Gastroesophageal sphincter (tissue), 4 donors: ENCODE data around the gene GRK3. TPM values are rescaled to one million over a fixed set of nuclear protein-coding genes. Genes with fewer than 3 reads are reported as not detected.
"Not testable (repeated sequence)": the region's sequence is repeated elsewhere in the genome, so short reads cannot be mapped to it uniquely, and the experiment has no call there.

Experiments used
- ATAC-seq: fragments of 150-250 bp; one replicate; pipeline ENCODE4 v1.9.1; 2016; ENCODE audit warnings: mild to moderate bottlenecking, moderate library complexity
- H3K27ac ChIP-seq, 4 donors: fragments of 200-600 bp; sonication (generic) in 3 of 4; 1 replicate in 3 of 4; 2 replicates in 1 of 4; pipeline ENCODE4 v1.5.1; 2016 to 2019
- H3K27me3 ChIP-seq: fragments of 200-600 bp; sonication (generic); one replicate; pipeline ENCODE4 v1.5.1; 2019
- H3K36me3 ChIP-seq, 2 donors: fragments of 200-600 bp; sonication (generic); one replicate each; pipeline ENCODE4 v1.5.1; 2019; ENCODE audit warnings: control low read depth in 1 of 2
- H3K4me1 ChIP-seq, 3 donors: fragments of 200-600 bp; sonication (generic); 1 replicate in 2 of 3; 2 replicates in 1 of 3; pipeline ENCODE4 v1.5.1; 2016 to 2019; ENCODE audit warnings: control low read depth in 2 of 3
- H3K4me3 ChIP-seq, 2 donors: fragments of 200-600 bp; sonication (generic); one replicate each; pipeline ENCODE4 v1.5.1; 2019; ENCODE audit warnings: mild to moderate bottlenecking in 1 of 2, moderate library complexity in 1 of 2
- H3K9me3 ChIP-seq, 3 donors: fragments of 200-600 bp; sonication (generic); one replicate each; pipeline ENCODE4 v1.5.1; 2017 to 2019; ENCODE audit warnings: control low read depth in 2 of 3
- EP300 ChIP-seq: sonication (generic); formaldehyde crosslinking; IDR thresholded peaks from one replicate; pipeline ENCODE4 v1.6.1; 2017; ENCODE audit warnings: antibody characterized with exemption, mild to moderate bottlenecking
- POLR2A ChIP-seq, 2 donors: fragments of 450-650 bp; IDR thresholded peaks; one replicate each; pipeline ENCODE4 v1.6.1; 2017; ENCODE audit warnings: antibody characterized with exemption in 2 of 2, mild to moderate bottlenecking in 2 of 2, moderate library complexity in 1 of 2
- POLR2AphosphoS5 ChIP-seq: sonication (generic); formaldehyde crosslinking; IDR thresholded peaks from one replicate; pipeline ENCODE4 v1.6.1; 2017; ENCODE audit warnings: antibody characterized with exemption
- WGBS, 2 donors: methylation state at CpG; one replicate each; pipeline ENCODE4 v1.1.5; 2018; ENCODE audit warnings: low coverage in 1 of 2; 5-methylcytosine and 5-hydroxymethylcytosine counted together
- total RNA-seq, 4 donors: library from RNA; depleted of rRNA; stranded (reverse); fragments of >200 nt; gene quantifications; one replicate each; pipeline ENCODE4 v1.1.0, GENCODE V29; 2016
- TF ChIP-seq, protein P1 (sequence below), 4 experiments: fragments of 200-600 bp in 2 of 4; fragments of 450-650 bp in 2 of 4; sonication (generic) in 1 of 4; IDR thresholded peaks; one replicate each; pipeline ENCODE4 v1.5.1; 2017 to 2019; ENCODE audit warnings: antibody characterized with exemption in 4 of 4, mild to moderate bottlenecking in 2 of 4, moderate library complexity in 2 of 4

Gene GRK3
- total RNA-seq, 4 donors from 2014 or later: 3.9 to 7.8 (median 4.5) TPM

DNA sequence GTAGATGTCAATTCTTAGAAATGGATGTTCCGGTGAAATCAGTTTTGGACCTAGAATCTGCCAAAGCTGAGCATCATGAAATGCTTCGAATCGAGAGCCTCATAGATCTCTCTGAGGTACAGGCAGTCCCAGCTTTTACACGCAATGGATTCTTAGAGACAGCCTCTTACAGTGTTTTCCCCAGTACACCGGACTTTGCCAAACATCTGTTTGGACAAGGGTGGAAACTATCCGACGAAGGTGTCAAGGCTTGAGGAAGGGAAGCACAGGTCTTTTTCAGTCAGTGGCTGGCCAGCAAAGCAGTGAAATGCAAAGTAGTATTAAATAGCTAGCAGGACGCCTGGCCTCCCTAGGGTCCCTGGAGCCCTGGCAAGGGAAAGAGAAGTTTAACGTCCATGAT is 4.9 kb downstream of the GRK3 start:
- no peaks in the 10 kb centered on the region for H3K36me3 ChIP-seq
- no peak for ATAC-seq
- no peaks in the 10 kb centered on the region for H3K27me3 ChIP-seq
- H3K9me3 ChIP-seq: no peaks in the 10 kb centered on the region
- H3K4me1 ChIP-seq: peaks cover 0 to 17% (median 5%) of the 10 kb centered on the region in 3 donors
- TF ChIP-seq, protein P1, sequence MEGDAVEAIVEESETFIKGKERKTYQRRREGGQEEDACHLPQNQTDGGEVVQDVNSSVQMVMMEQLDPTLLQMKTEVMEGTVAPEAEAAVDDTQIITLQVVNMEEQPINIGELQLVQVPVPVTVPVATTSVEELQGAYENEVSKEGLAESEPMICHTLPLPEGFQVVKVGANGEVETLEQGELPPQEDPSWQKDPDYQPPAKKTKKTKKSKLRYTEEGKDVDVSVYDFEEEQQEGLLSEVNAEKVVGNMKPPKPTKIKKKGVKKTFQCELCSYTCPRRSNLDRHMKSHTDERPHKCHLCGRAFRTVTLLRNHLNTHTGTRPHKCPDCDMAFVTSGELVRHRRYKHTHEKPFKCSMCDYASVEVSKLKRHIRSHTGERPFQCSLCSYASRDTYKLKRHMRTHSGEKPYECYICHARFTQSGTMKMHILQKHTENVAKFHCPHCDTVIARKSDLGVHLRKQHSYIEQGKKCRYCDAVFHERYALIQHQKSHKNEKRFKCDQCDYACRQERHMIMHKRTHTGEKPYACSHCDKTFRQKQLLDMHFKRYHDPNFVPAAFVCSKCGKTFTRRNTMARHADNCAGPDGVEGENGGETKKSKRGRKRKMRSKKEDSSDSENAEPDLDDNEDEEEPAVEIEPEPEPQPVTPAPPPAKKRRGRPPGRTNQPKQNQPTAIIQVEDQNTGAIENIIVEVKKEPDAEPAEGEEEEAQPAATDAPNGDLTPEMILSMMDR (IDR thresholded peaks at IDR 0.05): no peak
- TF ChIP-seq POLR2AphosphoS5 (no peak), EP300 (no peak), POLR2A (IDR thresholded peaks at IDR 0.05) (no peak)
- WGBS, 2 donors: 72% methylated on average over 6 of the region's 9 CpGs; no CpG with 5 or more reads in 1 of the 2 donors
- H3K27ac ChIP-seq: no peak overlapping the region
- no peak overlapping the region for H3K4me3 ChIP-seq

DNA sequence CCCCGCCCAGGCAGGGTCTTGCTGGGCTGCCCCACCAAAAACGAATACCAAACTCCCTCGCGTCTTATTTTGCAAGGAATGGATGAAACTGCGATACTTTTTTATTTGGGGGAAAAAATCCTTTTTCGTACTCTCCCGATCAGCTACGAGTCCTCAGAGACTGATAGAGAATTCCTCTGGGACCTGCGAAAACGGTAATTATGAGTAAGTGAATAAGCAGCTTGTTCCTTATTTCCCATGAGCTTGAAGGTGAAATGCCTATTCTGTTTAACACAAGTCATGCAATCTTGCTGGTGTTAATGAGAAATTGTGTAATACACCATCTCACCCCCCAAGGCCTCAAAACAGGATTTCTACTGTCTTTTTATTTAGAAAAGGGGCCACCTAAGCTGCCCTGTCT is 5.5 kb downstream of the GRK3 start:
- ATAC-seq: no peak
- TF ChIP-seq, protein P1 (IDR thresholded peaks at IDR 0.05): no peak
- TF ChIP-seq POLR2A (IDR thresholded peaks at IDR 0.05): no peak
- no peak for TF ChIP-seq POLR2AphosphoS5
- TF ChIP-seq EP300: no peak
- peaks cover 0 to 15% (median 5%) of the 10 kb centered on the region in 3 donors for H3K4me1 ChIP-seq
- H3K27me3 ChIP-seq: no peaks in the 10 kb centered on the region
- H3K9me3 ChIP-seq: no peaks in the 10 kb centered on the region
- no peak overlapping the region for H3K4me3 ChIP-seq
- H3K27ac ChIP-seq: no peak overlapping the region
- WGBS, 2 donors: 92 to 95% methylated on average over 7 to 10 of the region's 10 CpGs
- H3K36me3 ChIP-seq: no peaks in the 10 kb centered on the region

DNA sequence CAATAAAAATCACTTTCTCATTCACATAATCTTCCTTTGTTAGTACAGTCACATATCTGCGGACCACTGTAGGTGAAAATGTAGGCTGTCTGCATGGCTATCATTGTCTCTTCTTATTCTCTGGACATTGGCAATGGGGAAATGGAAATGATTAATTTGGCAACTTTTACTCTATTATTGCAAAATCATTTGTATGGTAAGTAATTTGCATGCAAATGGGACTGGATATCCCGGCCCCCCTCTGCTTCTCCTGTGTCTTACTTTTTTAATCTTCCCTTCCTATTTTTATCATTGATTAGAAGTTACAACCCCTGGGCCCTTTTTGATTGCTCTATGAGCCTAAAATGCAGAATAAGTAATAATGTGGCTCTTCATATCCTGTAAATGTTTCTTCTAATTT is 6.0 kb downstream of the GRK3 start:
- H3K27me3 ChIP-seq: no peaks in the 10 kb centered on the region
- H3K27ac ChIP-seq: no peak overlapping the region
- no peaks in the 10 kb centered on the region for H3K9me3 ChIP-seq
- no peak overlapping the region for H3K4me3 ChIP-seq
- WGBS, 2 donors: 94 to 96% methylated on average over 2 of the region's 2 CpGs
- no peaks in the 10 kb centered on the region for H3K36me3 ChIP-seq
- no peak for ATAC-seq
- H3K4me1 ChIP-seq: peaks cover 0 to 10% (median 4%) of the 10 kb centered on the region in 3 donors
- TF ChIP-seq POLR2AphosphoS5 (no peak), POLR2A (IDR thresholded peaks at IDR 0.05) (no peak), EP300 (no peak)
- TF ChIP-seq, protein P1 (IDR thresholded peaks at IDR 0.05): no peak

DNA sequence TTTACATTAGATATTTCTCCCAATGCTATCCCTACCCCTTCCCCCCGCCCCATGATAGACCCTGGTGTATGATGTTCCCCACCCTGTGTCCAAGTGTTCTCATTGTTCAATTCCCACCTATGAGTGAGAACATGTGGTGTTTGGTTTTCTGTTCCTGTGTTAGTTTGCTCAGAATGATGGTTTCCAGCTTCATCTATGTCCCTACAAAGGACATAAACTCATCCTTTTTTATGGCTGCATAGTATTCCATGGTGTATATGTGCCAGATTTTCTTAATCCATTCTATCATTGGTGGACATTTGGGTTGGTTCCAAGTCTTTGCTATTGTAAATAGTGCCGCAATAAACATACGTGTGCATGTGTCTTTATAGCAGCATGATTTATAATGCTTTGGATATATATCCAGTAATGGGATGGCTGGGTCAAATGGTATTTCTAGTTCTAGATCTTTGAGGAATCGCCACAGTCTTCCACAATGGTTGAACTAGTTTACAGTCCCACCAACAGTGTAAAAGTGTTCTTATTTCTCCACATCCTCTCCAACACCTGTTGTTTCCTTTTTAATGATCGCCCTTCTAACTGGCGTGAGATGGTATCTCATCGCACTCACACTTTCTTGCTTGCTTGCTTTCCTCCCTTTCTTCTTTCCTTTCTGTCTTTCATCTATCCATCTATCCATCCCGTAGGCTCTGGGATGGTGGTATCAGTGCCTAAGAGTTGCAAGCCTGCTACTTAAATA is 7.7 kb downstream of the GRK3 start:
- ATAC-seq, H3K27me3 ChIP-seq, H3K27ac ChIP-seq, H3K4me3 ChIP-seq, H3K9me3 ChIP-seq, H3K36me3 ChIP-seq, H3K4me1 ChIP-seq: not testable (repeated sequence)
- 93 to 96% methylated on average over 4 to 8 of the region's 8 CpGs for WGBS, 2 donors

DNA sequence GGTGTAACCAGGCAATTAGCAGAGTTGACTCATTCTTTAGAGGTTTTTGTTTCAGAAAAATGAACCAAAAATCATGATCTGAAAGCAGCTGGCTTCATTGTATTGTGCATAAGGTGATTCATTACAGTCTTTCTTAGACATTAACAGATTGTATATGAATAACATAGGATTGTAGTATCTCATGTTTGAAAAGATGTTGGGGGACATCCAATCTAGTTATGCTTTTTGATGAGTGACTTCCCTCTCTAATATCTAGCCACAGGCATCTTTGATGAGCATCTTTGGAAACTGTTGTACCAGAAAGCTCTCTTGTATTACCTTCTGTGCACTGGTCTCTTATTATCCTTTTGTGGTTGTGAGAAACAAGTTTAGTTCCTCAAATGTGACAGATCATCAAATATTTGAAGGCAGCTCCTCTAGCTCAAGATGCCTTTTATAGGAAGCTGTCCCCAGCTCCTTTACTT is 8.3 kb downstream of the GRK3 start:
- ATAC-seq: no peak
- no peaks in the 10 kb centered on the region for H3K36me3 ChIP-seq
- TF ChIP-seq POLR2A (IDR thresholded peaks at IDR 0.05): no peak
- H3K4me3 ChIP-seq: no peak overlapping the region
- no peaks in the 10 kb centered on the region for H3K27me3 ChIP-seq
- no peaks in the 10 kb centered on the region for H3K4me1 ChIP-seq
- H3K9me3 ChIP-seq: no peaks in the 10 kb centered on the region
- no peak overlapping the region for H3K27ac ChIP-seq

DNA sequence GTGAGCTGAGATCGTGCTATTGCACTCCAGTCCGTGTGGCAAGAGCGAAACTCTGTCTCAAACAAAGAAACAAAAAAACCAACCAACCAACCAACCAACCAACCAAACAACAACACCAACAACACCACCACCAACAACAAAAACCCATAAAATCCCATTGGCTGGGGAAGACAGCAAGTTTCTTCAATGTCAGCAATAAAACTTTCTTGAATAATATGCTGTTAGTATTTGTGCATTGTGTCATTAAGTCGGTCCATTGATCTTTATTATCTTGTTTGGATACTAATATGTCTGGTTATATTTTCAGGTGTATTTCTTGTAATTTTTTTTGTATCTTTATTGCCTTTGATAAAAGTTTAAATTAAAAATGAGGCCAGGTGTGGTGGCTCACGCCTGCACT is 9.4 kb downstream of the GRK3 start:
- ATAC-seq: no peak
- TF ChIP-seq, protein P1 (IDR thresholded peaks at IDR 0.05): no peak
- TF ChIP-seq POLR2A (IDR thresholded peaks at IDR 0.05): no peak
- no peak for TF ChIP-seq EP300
- no peak for TF ChIP-seq POLR2AphosphoS5
- no peaks in the 10 kb centered on the region for H3K27me3 ChIP-seq
- WGBS, 2 donors: 98 to 100% methylated on average over 2 to 5 of the region's 5 CpGs
- no peak overlapping the region for H3K27ac ChIP-seq
- H3K9me3 ChIP-seq: no peaks in the 10 kb centered on the region
- H3K4me1 ChIP-seq: no peaks in the 10 kb centered on the region
- H3K36me3 ChIP-seq: no peaks in the 10 kb centered on the region
- H3K4me3 ChIP-seq: no peak overlapping the region
